Measurements from ENCODE around the gene FIBCD1.
"Not testable (repeated sequence)": the region's sequence is repeated elsewhere in the genome, so short reads cannot be mapped to it uniquely, and the experiment has no call there.

FIBCD1 gene

GRCh38 chr9:130923611-130924447, 15.2 kb downstream of the FIBCD1 start:
- no peak for DNase-seq (ENCODE audit: low spot score)

GRCh38 chr9:130922893-130923610, 16.0 kb downstream of the FIBCD1 start:
- DNase-seq (ENCODE audit: low spot score) = no peak

- no peak for DNase-seq (ENCODE audit: low spot score)
Measured at GRCh38 chr9:130921989-130922892, 16.8 kb downstream of the FIBCD1 start.

GRCh38 chr9:130921300-130921988, 17.6 kb downstream of the FIBCD1 start:
- no peak for DNase-seq (ENCODE audit: low spot score)

GRCh38 chr9:130920762-130921299, 18.2 kb downstream of the FIBCD1 start:
- DNase-seq (ENCODE audit: low spot score) = no peak

GRCh38 chr9:130920233-130920632, 18.8 kb downstream of the FIBCD1 start:
- DNase-seq (ENCODE audit: low spot score) = no peak

GRCh38 chr9:130919559-130920145, 19.4 kb downstream of the FIBCD1 start:
- DNase-seq (ENCODE audit: low spot score) = no peak

GRCh38 chr9:130918826-130919558, 20.1 kb downstream of the FIBCD1 start:
- DNase-seq (ENCODE audit: low spot score) = no peak

GRCh38 chr9:130918101-130918825, 20.8 kb downstream of the FIBCD1 start:
- no peak for DNase-seq (ENCODE audit: low spot score)

GRCh38 chr9:130917168-130917960, 21.7 kb downstream of the FIBCD1 start:
- DNase-seq (ENCODE audit: low spot score) = no peak

GRCh38 chr9:130915096-130915447, 24.0 kb downstream of the FIBCD1 start:
- DNase-seq (ENCODE audit: low spot score) = no peak

- DNase-seq (ENCODE audit: low spot score) = no peak
Measured at GRCh38 chr9:130914417-130915095, 24.5 kb downstream of the FIBCD1 start.

GRCh38 chr9:130913599-130914416, 25.2 kb downstream of the FIBCD1 start:
- DNase-seq (ENCODE audit: low spot score) = no peak

- DNase-seq (ENCODE audit: low spot score) = no peak
Measured at GRCh38 chr9:130912932-130913598, 26.0 kb downstream of the FIBCD1 start.

GRCh38 chr9:130911254-130912049, 27.6 kb downstream of the FIBCD1 start:
- no peak for DNase-seq (ENCODE audit: low spot score)

GRCh38 chr9:130910670-130911069, 28.4 kb downstream of the FIBCD1 start:
- not testable (repeated sequence) for DNase-seq (ENCODE audit: low spot score)
